GM12878 (cell line): ENCODE data around the gene CIAPIN1. TPM values are rescaled to one million over a fixed set of nuclear protein-coding genes. Genes with fewer than 3 reads are reported as not detected.
A peak's percentile ranks its signal among the peaks of the same experiment; 100 is the strongest.

Source experiments
- CREB1 ChIP-seq: IDR thresholded peaks from 2 replicates; pipeline ENCODE4 v1.6.1; 2012; ENCODE audit warnings: low read depth, mild to moderate bottlenecking, inconsistent platforms
- CTCF ChIP-seq, 3 experiments: IDR thresholded peaks in 2 of 3; conservative IDR thresholded peaks in 1 of 3; 2 replicates each; pipeline ENCODE4 v1.5.1; 2011; ENCODE audit warnings: low read depth in 3 of 3, low read length in 3 of 3, mild to moderate bottlenecking in 3 of 3, control low read depth in 2 of 3, moderate library complexity in 2 of 3, inconsistent platforms in 1 of 3, mixed read lengths in 1 of 3; ENCODE audit not compliant: control insufficient read depth in 2 of 3, insufficient read depth in 1 of 3; ENCODE audit errors: extremely low read depth in 1 of 3
- E2F8 ChIP-seq: fragments of 450-650 bp; IDR thresholded peaks from 2 replicates; pipeline ENCODE4 v1.6.1; 2018; ENCODE audit warnings: mild to moderate bottlenecking, low read depth, moderate library complexity; ENCODE audit not compliant: partially characterized antibody
- FOS ChIP-seq: IDR thresholded peaks from 3 replicates; pipeline ENCODE4 v1.6.1; 2011; ENCODE audit warnings: borderline replicate concordance; ENCODE audit not compliant: insufficient read length; ENCODE audit errors: extremely low read depth
- MTA2 ChIP-seq: fragments of 450-650 bp; IDR thresholded peaks from 2 replicates; pipeline ENCODE4 v1.6.1; 2016; ENCODE audit warnings: low read depth, mild to moderate bottlenecking, moderate library complexity
- MXI1 ChIP-seq: fragments of 150-350 bp; IDR thresholded peaks from 2 replicates; pipeline ENCODE4 v1.6.1; 2011; ENCODE audit warnings: low read depth, mild to moderate bottlenecking, inconsistent platforms, low read length, improper control_type of control experiment
- NR2C1 ChIP-seq: fragments of 450-650 bp; IDR thresholded peaks from 2 replicates; pipeline ENCODE4 v1.6.1; 2017; ENCODE audit warnings: antibody characterized with exemption, mild to moderate bottlenecking, moderate library complexity
- NR2F1 ChIP-seq: fragments of 450-650 bp; conservative IDR thresholded peaks from 2 replicates; pipeline ENCODE4 v1.6.1; 2017; ENCODE audit warnings: mild to moderate bottlenecking
- POLR2A ChIP-seq: IDR thresholded peaks from 2 replicates; pipeline ENCODE4 v1.6.1; 2011; ENCODE audit warnings: low read depth, mild to moderate bottlenecking, low read length
- RCOR1 ChIP-seq: conservative IDR thresholded peaks from 2 replicates; pipeline ENCODE4 v1.6.1; 2012; ENCODE audit warnings: low read depth, low read length, improper control_type of control experiment
- RUNX3 ChIP-seq: IDR thresholded peaks from 2 replicates; pipeline ENCODE4 v1.6.1; 2012; ENCODE audit warnings: low read length, inconsistent platforms
- SKIL ChIP-seq: fragments of 450-650 bp; IDR thresholded peaks from 2 replicates; pipeline ENCODE4 v1.6.1; 2017; ENCODE audit warnings: mild to moderate bottlenecking, low read depth, inconsistent platforms; ENCODE audit not compliant: poor library complexity, severe bottlenecking
- SMARCA5 ChIP-seq: fragments of 450-650 bp; IDR thresholded peaks from 2 replicates; pipeline ENCODE4 v1.6.1; 2017; ENCODE audit warnings: mild to moderate bottlenecking
- SPI1 ChIP-seq: IDR thresholded peaks from 2 replicates; pipeline ENCODE4 v1.6.1; 2011; ENCODE audit warnings: low read depth, mild to moderate bottlenecking, low read length, moderate library complexity, borderline replicate concordance; ENCODE audit not compliant: insufficient read depth
- SREBF1 ChIP-seq: IDR thresholded peaks from 2 replicates; pipeline ENCODE4 v1.6.1; 2012; ENCODE audit warnings: mild to moderate bottlenecking, low read length
- SRF ChIP-seq, 2 experiments: IDR thresholded peaks; 2 replicates each; pipeline ENCODE4 v1.6.1; 2011; ENCODE audit warnings: low read depth in 2 of 2, low read length in 2 of 2, mild to moderate bottlenecking in 1 of 2, moderate library complexity in 1 of 2
- ZNF384 ChIP-seq: IDR thresholded peaks from 2 replicates; pipeline ENCODE4 v1.6.1; 2012; ENCODE audit warnings: low read depth, mild to moderate bottlenecking, low read length, improper control_type of control experiment, borderline replicate concordance
- polyA plus RNA-seq, 11 experiments: library from polyadenylated mRNA; depleted of rRNA in 4 of 11; unstranded in 6 of 11; stranded (reverse) in 5 of 11; fragments of >200 nt; fragmentation: Nextera tagmentation in 4 of 11; fragmentation: Illumina TruSeq in 1 of 11; extraction: Ambion mirVana in 4 of 11; extraction: Trizol in 1 of 11; gene quantifications; 1 replicate in 1 of 11; 2 replicates in 10 of 11; pipeline versions ENCODE4 v1.2.1 to v1.2.3, GENCODE V29; 2011 to 2016; ENCODE audit warnings: inconsistent platforms in 2 of 11, missing spikeins in 2 of 11, low read depth in 1 of 11
- total RNA-seq, 4 experiments: library from RNA; depleted of rRNA in 3 of 4; stranded (reverse); fragments of >200 nt in 3 of 4; fragmentation: Illumina TruSeq in 1 of 4; extraction: Trizol in 1 of 4; gene quantifications; 2 replicates each; pipeline versions ENCODE4 v1.2.1 to v1.2.3, GENCODE V29; 2013 to 2021
- TF ChIP-seq, protein P1 (sequence below): IDR thresholded peaks from 2 replicates; pipeline ENCODE4 v1.6.1; 2012; ENCODE audit warnings: low read depth, low read length, improper control_type of control experiment
- TF ChIP-seq, protein P2 (sequence below): IDR thresholded peaks from 2 replicates; pipeline ENCODE4 v1.6.1; 2011; ENCODE audit warnings: mild to moderate bottlenecking, low read depth, low read length, moderate library complexity; ENCODE audit not compliant: insufficient replicate concordance

CIAPIN1 gene
- total and polyA plus RNA-seq, 10 of the 15 experiments (the other 5 are each of a cell fraction or from before 2014, with no cell fraction given) = 46.2 to 150 (median 54.3) TPM

- TF ChIP-seq RCOR1 (no peak), E2F8 (peak; percentile 38), NR2C1 (peak; percentile 34; the same call in 1 of the 2 replicates), RUNX3 (peak; percentile 86), SRF (IDR thresholded peaks at IDR 0.05; ENCODE audit: low read depth in 2 of 2, low read length in 2 of 2) (0 out of 4 replicates have a peak, but pooled peaks of 1 of the 2 experiments have one; percentile 23), ZNF384 (no peak), SREBF1 (no peak), POLR2A (peak; percentile 100), FOS (no peak), SPI1 (peak; percentile 15; the same call in 1 of the 2 replicates), MXI1 (peak; percentile 35; the same call in 1 of the 2 replicates), SKIL (no peak), CTCF (IDR thresholded peaks at IDR 0.05 in 2 of 3, conservative IDR thresholded peaks at IDR 0.05 in 1 of 3; ENCODE audit: control insufficient read depth in 2 of 3, extremely low read depth in 1 of 3, insufficient read depth in 1 of 3, low read depth in 3 of 3, low read length in 3 of 3) (peak; percentile 96 to 99 (median 96); a peak in 5 of 6 replicates), MTA2 (no peak), SMARCA5 (peak; percentile 98), NR2F1 (0 out of 2 replicates have a peak, but pooled peaks have one; percentile 20), CREB1 (peak; percentile 61; the same call in 1 of the 2 replicates)
- TF ChIP-seq, protein P1, sequence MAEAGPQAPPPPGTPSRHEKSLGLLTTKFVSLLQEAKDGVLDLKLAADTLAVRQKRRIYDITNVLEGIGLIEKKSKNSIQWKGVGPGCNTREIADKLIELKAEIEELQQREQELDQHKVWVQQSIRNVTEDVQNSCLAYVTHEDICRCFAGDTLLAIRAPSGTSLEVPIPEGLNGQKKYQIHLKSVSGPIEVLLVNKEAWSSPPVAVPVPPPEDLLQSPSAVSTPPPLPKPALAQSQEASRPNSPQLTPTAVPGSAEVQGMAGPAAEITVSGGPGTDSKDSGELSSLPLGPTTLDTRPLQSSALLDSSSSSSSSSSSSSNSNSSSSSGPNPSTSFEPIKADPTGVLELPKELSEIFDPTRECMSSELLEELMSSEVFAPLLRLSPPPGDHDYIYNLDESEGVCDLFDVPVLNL = no peak
- TF ChIP-seq, protein P2, sequence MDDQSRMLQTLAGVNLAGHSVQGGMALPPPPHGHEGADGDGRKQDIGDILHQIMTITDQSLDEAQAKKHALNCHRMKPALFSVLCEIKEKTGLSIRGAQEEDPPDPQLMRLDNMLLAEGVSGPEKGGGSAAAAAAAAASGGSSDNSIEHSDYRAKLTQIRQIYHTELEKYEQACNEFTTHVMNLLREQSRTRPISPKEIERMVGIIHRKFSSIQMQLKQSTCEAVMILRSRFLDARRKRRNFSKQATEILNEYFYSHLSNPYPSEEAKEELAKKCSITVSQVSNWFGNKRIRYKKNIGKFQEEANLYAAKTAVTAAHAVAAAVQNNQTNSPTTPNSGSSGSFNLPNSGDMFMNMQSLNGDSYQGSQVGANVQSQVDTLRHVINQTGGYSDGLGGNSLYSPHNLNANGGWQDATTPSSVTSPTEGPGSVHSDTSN = no peak
Measured at GRCh38 chr16:57462209-57462977, 15.2 kb upstream of the CIAPIN1 start, which contains the start of gene POLR2C (continued).
